Muscle of leg (tissue), 11 donors: Measurements from ENCODE around the gene HIVEP3. TPM values are rescaled to one million over a fixed set of nuclear protein-coding genes. Genes with fewer than 3 reads are reported as not detected.

Experiments
- DNase-seq: peaks from one replicate; pipeline ENCODE4 v3.0.0; 2013
- H3K27ac ChIP-seq: one replicate; pipeline ENCODE4 v1.5.1; 2013; ENCODE audit warnings: mild to moderate bottlenecking, low read length, control low read depth
- H3K27me3 ChIP-seq: one replicate; pipeline ENCODE4 v1.6.1; 2013; ENCODE audit warnings: low read length; ENCODE audit not compliant: control insufficient read depth, insufficient read depth
- H3K36me3 ChIP-seq: one replicate; pipeline ENCODE4 v1.6.1; 2013; ENCODE audit warnings: low read length; ENCODE audit not compliant: control insufficient read depth, insufficient read depth
- H3K4me1 ChIP-seq: one replicate; pipeline ENCODE4 v1.6.1; 2013; ENCODE audit warnings: low read length; ENCODE audit not compliant: control insufficient read depth, insufficient read depth
- H3K4me3 ChIP-seq: one replicate; pipeline ENCODE4 v1.5.1; 2013; ENCODE audit warnings: low read length, control low read depth
- H3K9me3 ChIP-seq: replicated peaks from 2 replicates; pipeline ENCODE4 v1.6.1; 2013; ENCODE audit warnings: low read depth, low read length; ENCODE audit not compliant: control insufficient read depth
- WGBS: methylation state at CpG from one replicate; pipeline ENCODE4 v1.1.5; 2013; ENCODE audit warnings: missing lambda C conversion rate; ENCODE audit not compliant: insufficient coverage; 5-methylcytosine and 5-hydroxymethylcytosine counted together
- polyA plus RNA-seq, 8 donors: library from polyadenylated mRNA; unstranded; fragments of 120-200 nt; gene quantifications; one replicate each; pipeline versions ENCODE4 v1.2.1 to v1.2.3, GENCODE V29; 2013; ENCODE audit warnings: inconsistent platforms in 1 of 8, low replicate concordance in 1 of 8; ENCODE audit not compliant: insufficient read length in 8 of 8, insufficient read depth in 1 of 8
- total RNA-seq: library from RNA; stranded (reverse); fragments of 120-200 nt; gene quantifications from one replicate; pipeline ENCODE4 v1.2.4, GENCODE V29; 2013

Gene HIVEP3
- total and polyA plus RNA-seq, 9 donors, result 0.93 to 3.7 (median 2.7) TPM

DNA sequence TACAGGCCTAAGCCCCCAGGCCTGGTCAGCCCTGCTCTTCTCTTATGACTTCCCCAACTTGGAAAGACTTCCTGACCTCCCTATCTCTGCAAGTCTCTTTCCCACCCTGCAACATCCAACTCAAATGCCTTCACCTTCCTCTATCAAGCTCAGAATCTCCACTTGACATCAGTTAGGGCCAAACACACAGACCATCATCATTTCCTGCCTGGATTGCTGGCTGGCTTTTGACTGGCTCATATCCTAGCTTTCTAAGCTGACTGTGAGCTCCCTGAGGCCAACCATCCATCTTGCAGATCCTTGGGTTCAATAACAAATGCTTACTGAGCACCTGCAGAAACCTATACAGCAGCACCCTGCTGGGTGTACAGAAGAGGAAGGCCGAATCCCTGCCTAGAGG is 296.9 kb downstream of the HIVEP3 start:
- no peak for DNase-seq
- Histone ChIP-seq H3K27ac (no peak overlapping the region), H3K9me3 (no peaks in the 10 kb centered on the region), H3K36me3 (no peaks in the 10 kb centered on the region), H3K4me3 (no peak overlapping the region), H3K4me1 (peaks cover 28% of the 10 kb centered on the region), H3K27me3 (peaks cover 2% of the 10 kb centered on the region)
- 100% methylated on average over 1 of the region's 1 CpG for WGBS

- no peaks in the 10 kb centered on the region for H3K36me3 ChIP-seq
- H3K4me3 ChIP-seq, result no peak overlapping the region
- no peak for DNase-seq
Measured at GRCh38 chr1:41621256-41621655, 297.5 kb downstream of the HIVEP3 start.

GRCh38 chr1:41620365-41621169 is 298.2 kb downstream of the HIVEP3 start:
- DNase-seq, result no peak
- no peak overlapping the region for H3K4me3 ChIP-seq
- H3K27me3 ChIP-seq, result peaks cover 2% of the 10 kb centered on the region
- H3K9me3 ChIP-seq, result no peaks in the 10 kb centered on the region
- no peaks in the 10 kb centered on the region for H3K36me3 ChIP-seq
- H3K4me1 ChIP-seq, result peaks cover 18% of the 10 kb centered on the region
- 68% methylated on average over 9 of the region's 9 CpGs for WGBS
- no peak overlapping the region for H3K27ac ChIP-seq

More at GRCh38 chr1:41621256-41621655, 297.5 kb downstream of the HIVEP3 start:
- no peaks in the 10 kb centered on the region for H3K9me3 ChIP-seq
- H3K27ac ChIP-seq, result no peak overlapping the region
- 44% methylated on average over 1 of the region's 5 CpGs for WGBS
- H3K4me1 ChIP-seq, result peaks cover 22% of the 10 kb centered on the region
- peaks cover 2% of the 10 kb centered on the region for H3K27me3 ChIP-seq

GRCh38 chr1:41619511-41620364 is 299.0 kb downstream of the HIVEP3 start:
- Histone ChIP-seq H3K4me3 (no peak overlapping the region), H3K4me1 (peaks cover 22% of the 10 kb centered on the region), H3K36me3 (no peaks in the 10 kb centered on the region), H3K27me3 (peaks cover 2% of the 10 kb centered on the region), H3K27ac (no peak overlapping the region), H3K9me3 (no peaks in the 10 kb centered on the region)
- no peak for DNase-seq
- 56% methylated on average over 5 of the region's 10 CpGs for WGBS

DNA sequence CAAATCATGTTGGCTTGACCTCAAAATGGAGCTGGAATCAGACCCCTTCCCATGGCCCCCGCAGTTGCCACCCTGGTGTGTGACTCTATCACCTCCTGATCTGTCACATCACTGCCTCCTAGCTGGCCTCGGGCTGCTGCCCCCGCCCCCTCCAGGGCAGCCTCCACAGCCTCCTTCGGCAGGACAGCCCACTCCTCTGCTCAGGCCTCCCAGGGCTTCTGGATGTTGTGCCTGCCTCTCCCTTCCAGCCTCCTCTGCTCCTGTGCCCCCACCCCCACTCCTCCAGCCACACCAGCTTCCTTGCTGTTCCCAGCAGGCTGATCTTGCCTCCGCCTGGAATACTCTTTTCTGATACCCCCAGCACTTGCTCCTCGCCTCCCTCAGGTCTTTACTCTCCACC is 299.9 kb downstream of the HIVEP3 start:
- Histone ChIP-seq H3K4me3 (no peak overlapping the region), H3K27ac (no peak overlapping the region), H3K9me3 (no peaks in the 10 kb centered on the region), H3K4me1 (peaks cover 30% of the 10 kb centered on the region), H3K36me3 (no peaks in the 10 kb centered on the region), H3K27me3 (peaks cover 2% of the 10 kb centered on the region)
- DNase-seq, result no peak
- WGBS, result 64% methylated on average over 5 of the region's 6 CpGs

GRCh38 chr1:41618066-41618825 is 300.5 kb downstream of the HIVEP3 start:
- WGBS, result 74% methylated on average over 14 of the region's 14 CpGs
- Histone ChIP-seq H3K4me1 (peaks cover 30% of the 10 kb centered on the region), H3K27ac (no peak overlapping the region), H3K36me3 (no peaks in the 10 kb centered on the region), H3K9me3 (no peaks in the 10 kb centered on the region), H3K4me3 (no peak overlapping the region), H3K27me3 (peaks cover 2% of the 10 kb centered on the region)
- peak; percentile 64 for DNase-seq

- Histone ChIP-seq H3K4me1 (peaks cover 28% of the 10 kb centered on the region), H3K9me3 (no peaks in the 10 kb centered on the region), H3K27me3 (peaks cover 2% of the 10 kb centered on the region), H3K36me3 (no peaks in the 10 kb centered on the region), H3K4me3 (no peak overlapping the region), H3K27ac (no peak overlapping the region)
- DNase-seq, result no peak
- 93% methylated on average over 2 of the region's 5 CpGs for WGBS
Measured at GRCh38 chr1:41617336-41617735, 301.4 kb downstream of the HIVEP3 start.

GRCh38 chr1:41616563-41616962 is 302.2 kb downstream of the HIVEP3 start:
- Histone ChIP-seq H3K9me3 (no peaks in the 10 kb centered on the region), H3K27me3 (peaks cover 2% of the 10 kb centered on the region), H3K4me1 (peaks cover 28% of the 10 kb centered on the region), H3K27ac (no peak overlapping the region), H3K4me3 (no peak overlapping the region), H3K36me3 (no peaks in the 10 kb centered on the region)
- no peak for DNase-seq
- 64% methylated on average over 2 of the region's 2 CpGs for WGBS

- WGBS, result no CpG with 5 or more reads among the region's 2 CpGs
- Histone ChIP-seq H3K27ac (no peak overlapping the region), H3K9me3 (no peaks in the 10 kb centered on the region)
Measured at GRCh38 chr1:41615981-41616380, 302.7 kb downstream of the HIVEP3 start.

GRCh38 chr1:41615316-41615715 is 303.4 kb downstream of the HIVEP3 start:
- 73% methylated on average over 5 of the region's 8 CpGs for WGBS
- DNase-seq, result no peak
- Histone ChIP-seq H3K4me3 (no peak overlapping the region), H3K9me3 (no peaks in the 10 kb centered on the region), H3K27me3 (peaks cover 2% of the 10 kb centered on the region), H3K27ac (no peak overlapping the region), H3K36me3 (no peaks in the 10 kb centered on the region), H3K4me1 (peaks cover 28% of the 10 kb centered on the region)

More at GRCh38 chr1:41615981-41616380, 302.7 kb downstream of the HIVEP3 start:
- Histone ChIP-seq H3K27me3 (peaks cover 2% of the 10 kb centered on the region), H3K36me3 (no peaks in the 10 kb centered on the region), H3K4me3 (no peak overlapping the region), H3K4me1 (peaks cover 28% of the 10 kb centered on the region)
- no peak for DNase-seq
